Kidney (tissue), 14 donors: ENCODE results near the gene CD244. TPM values are rescaled to one million over a fixed set of nuclear protein-coding genes. Genes with fewer than 3 reads are reported as not detected.
"Not testable (repeated sequence)": the region's sequence is repeated elsewhere in the genome, so short reads cannot be mapped to it uniquely, and the experiment has no call there.

Experiments
- DNase-seq, 5 donors: peaks; one replicate each; pipeline ENCODE4 v3.0.0-alpha.2; 2013 to 2020
- FAIRE-seq: peaks from 2 replicates; lab custom pipeline; 2012; peaks lifted over from hg19 to GRCh38; lab: Jason Lieb, UNC
- H3K27ac ChIP-seq, 2 donors: one replicate each; pipeline ENCODE4 v1.7.0; 2013; ENCODE audit warnings: low read depth in 2 of 2, low read length in 2 of 2, inconsistent platforms in 1 of 2
- H3K27me3 ChIP-seq: one replicate; pipeline ENCODE4 v1.7.1; 2013; ENCODE audit warnings: low read length, inconsistent platforms; ENCODE audit not compliant: control insufficient read depth, insufficient read depth
- H3K36me3 ChIP-seq, 3 donors: one replicate each; pipeline versions ENCODE4 v1.7.0 to v1.7.1; 2013; ENCODE audit warnings: low read length in 3 of 3, control low read depth in 1 of 3, inconsistent platforms in 1 of 3; ENCODE audit not compliant: insufficient read depth in 3 of 3, control insufficient read depth in 2 of 3
- H3K4me1 ChIP-seq, 3 donors: one replicate each; pipeline versions ENCODE4 v1.7.0 to v1.7.1; 2013; ENCODE audit warnings: low read length in 3 of 3, inconsistent platforms in 1 of 3, low read depth in 1 of 3; ENCODE audit not compliant: control insufficient read depth in 2 of 3, insufficient read depth in 2 of 3
- H3K4me3 ChIP-seq, 3 donors: one replicate each; pipeline versions ENCODE4 v1.7.0 to v1.8.1; 2013; ENCODE audit warnings: low read length in 3 of 3, control low read depth in 1 of 3, inconsistent platforms in 1 of 3
- H3K9ac ChIP-seq, 3 donors: one replicate each; pipeline versions ENCODE4 v1.7.0 to v1.7.1; 2013; ENCODE audit warnings: low read length in 3 of 3, control low read depth in 1 of 3, inconsistent platforms in 1 of 3
- H3K9me3 ChIP-seq, 3 donors: one replicate each; pipeline versions ENCODE4 v1.7.0 to v1.7.1; 2013; ENCODE audit warnings: low read length in 3 of 3, control low read depth in 1 of 3, inconsistent platforms in 1 of 3; ENCODE audit not compliant: control insufficient read depth in 2 of 3, insufficient read depth in 1 of 3
- CTCF ChIP-seq: IDR thresholded peaks from 3 replicates; pipeline ENCODE4 v1.5.1; 2012; ENCODE audit warnings: mild to moderate bottlenecking, moderate library complexity, borderline replicate concordance; ENCODE audit not compliant: insufficient read depth; ENCODE audit errors: extremely low read depth
- intact Hi-C: fragments of 100-400 bp; cut with DNase I; formaldehyde crosslinking; loops from one replicate; pipeline ENCODE4 v1.11.1; 2022
- polyA plus RNA-seq: library from polyadenylated mRNA; stranded (reverse); fragments of 350-450 nt; fragmentation: Illumina TruSeq; extraction: RNeasy Lipid Tissue Mini Kit (QIAGEN cat#74804); gene quantifications from one replicate; pipeline ENCODE4 v1.2.3, GENCODE V29; 2014; ENCODE audit warnings: low read depth, low replicate concordance; ENCODE audit not compliant: insufficient read depth
- total RNA-seq: library from RNA; stranded (reverse); fragmentation: NEBNext Ultra II Directional; extraction: Animal tissue kit (Norgen Biotek cat#: 25700); gene quantifications from one replicate; pipeline ENCODE4 v1.2.1, GENCODE V29; 2021
- donor health status: control.
- donor health status: control.
- donor health status: control.
- donor health status: control.
- donor health status: control.
- donor health status: DM: yes; HTN: yes; CAD: no.
- donor health status: Normal renal cell carcinoma (clear cell type).

The CD244 gene
- total and polyA plus RNA-seq, 2 donors from 2014 or later = 0.15 to 1.8 TPM

- Histone ChIP-seq H3K4me3 (no peak overlapping the region), H3K27me3 (no peaks in the 10 kb centered on the region), H3K9ac (no peak overlapping the region), H3K9me3 (no peaks in the 10 kb centered on the region), H3K4me1 (no peaks in the 10 kb centered on the region), H3K36me3 (no peaks in the 10 kb centered on the region), H3K27ac (no peak overlapping the region)
- FAIRE-seq = no peak
- TF ChIP-seq CTCF = no peak
- no peak for DNase-seq
- intact Hi-C loops = no loop called here
These were observed 12.2 kb upstream of the CD244 start for GRCh38 chr1:160874935-160875334.

GRCh38 chr1:160868141-160868540 is 5.5 kb upstream of the CD244 start:
- H3K36me3 ChIP-seq = no peaks in the 10 kb centered on the region
- no peak overlapping the region for H3K4me3 ChIP-seq
- no peaks in the 10 kb centered on the region for H3K4me1 ChIP-seq
- H3K27ac ChIP-seq = no peak overlapping the region
- no peaks in the 10 kb centered on the region for H3K27me3 ChIP-seq
- DNase-seq (no peak), FAIRE-seq (no peak)
- intact Hi-C loops = no loop called here
- no peak overlapping the region for H3K9ac ChIP-seq
- no peak for TF ChIP-seq CTCF
- no peaks in the 10 kb centered on the region for H3K9me3 ChIP-seq

DNA sequence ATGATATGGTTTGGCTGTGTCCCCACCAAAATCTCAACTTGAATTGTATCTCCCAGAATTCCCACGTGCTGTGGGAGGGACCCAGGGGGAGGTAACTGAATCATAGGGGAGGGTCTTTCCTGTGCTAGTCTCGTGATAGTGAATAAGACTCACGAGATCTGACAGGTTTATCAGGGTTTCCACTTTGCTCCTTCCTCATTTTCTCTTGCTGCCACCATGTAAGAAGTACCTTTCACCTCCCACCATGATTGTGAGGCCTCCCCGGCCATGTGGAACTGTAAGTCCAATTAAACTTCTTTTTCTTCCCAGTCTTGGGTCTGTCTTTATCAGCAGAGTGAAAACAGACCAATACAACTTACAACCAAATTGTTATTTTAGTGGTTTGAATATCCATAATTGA is 5.0 kb upstream of the CD244 start:
- H3K27me3 ChIP-seq, H3K4me1 ChIP-seq, H3K9me3 ChIP-seq, H3K9ac ChIP-seq, DNase-seq, H3K36me3 ChIP-seq, H3K27ac ChIP-seq, H3K4me3 ChIP-seq, intact Hi-C loops, FAIRE-seq: not testable (repeated sequence)

DNA sequence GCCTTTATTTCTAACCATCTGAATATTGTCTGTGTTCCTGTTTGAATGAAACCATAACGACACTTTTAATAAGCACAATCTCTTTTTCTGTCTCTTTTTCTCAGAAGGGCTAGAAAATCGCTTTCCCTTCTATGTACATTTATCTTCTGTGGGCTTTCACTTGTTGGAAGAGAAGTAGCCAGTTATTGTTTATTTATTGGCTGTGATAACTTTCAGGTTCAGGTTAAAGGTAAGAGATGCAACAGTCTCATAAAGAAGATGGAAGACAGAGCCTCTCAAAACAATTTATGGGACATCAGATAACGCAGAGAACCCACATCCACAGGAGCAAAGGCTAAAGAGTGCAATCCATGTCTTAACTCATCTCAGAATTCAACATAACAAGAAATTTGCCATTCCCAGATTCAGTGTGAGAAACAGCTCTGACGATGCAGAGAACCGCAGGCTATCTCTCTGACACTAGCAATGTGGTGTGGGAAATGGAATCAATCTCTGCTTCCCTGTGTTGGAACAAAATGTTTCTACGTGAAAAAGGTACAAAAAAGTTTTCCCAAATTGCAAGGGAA is 4.1 kb upstream of the CD244 start:
- intact Hi-C loops = no loop called here
- no peak for TF ChIP-seq CTCF
- Histone ChIP-seq H3K27me3 (no peaks in the 10 kb centered on the region), H3K4me1 (no peaks in the 10 kb centered on the region), H3K9ac (no peak overlapping the region), H3K4me3 (no peak overlapping the region), H3K9me3 (no peaks in the 10 kb centered on the region), H3K36me3 (no peaks in the 10 kb centered on the region), H3K27ac (no peak overlapping the region)
- FAIRE-seq = no peak
- no peak for DNase-seq
